ENCODE measurements around the gene MS4A6E.
"Not testable (repeated sequence)": the region's sequence is repeated elsewhere in the genome, so short reads cannot be mapped to it uniquely, and the experiment has no call there.

Gene MS4A6E

DNA sequence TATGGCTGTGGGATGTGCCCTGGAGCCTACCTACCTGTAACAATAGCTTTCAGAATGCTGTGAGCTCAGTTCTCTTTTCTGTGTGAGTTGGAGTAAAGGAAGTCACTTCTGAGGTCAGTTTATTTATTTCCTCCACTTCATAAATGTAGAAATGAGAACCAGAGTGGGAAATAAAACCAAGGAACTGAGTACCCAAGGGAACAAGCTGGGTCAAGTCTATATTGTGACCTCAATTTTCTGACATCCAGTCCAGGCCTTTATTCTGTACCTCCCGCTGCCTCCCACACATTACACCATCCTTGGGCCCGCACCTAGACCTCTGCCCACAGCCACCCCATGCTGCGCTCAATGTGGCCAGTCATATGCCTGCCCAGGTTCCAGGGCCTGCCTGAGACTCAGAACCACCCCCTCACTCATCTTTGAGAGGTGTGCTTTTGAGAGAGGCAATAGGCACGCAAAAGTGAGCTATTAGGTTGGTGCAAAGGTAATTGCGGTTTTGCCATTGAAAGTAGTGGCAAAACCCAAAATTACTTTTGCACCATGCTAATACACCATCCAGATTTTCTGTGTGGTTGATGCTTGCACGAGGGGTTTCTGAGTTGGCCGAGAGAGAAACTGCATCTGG, 9.8 kb downstream of the MS4A6E start:
- DNase-seq (ENCODE audit: low spot score), result no peak

- DNase-seq (ENCODE audit: low spot score), result no peak
Measured at GRCh38 chr11:60338053-60338452, 11.0 kb downstream of the MS4A6E start.

DNA sequence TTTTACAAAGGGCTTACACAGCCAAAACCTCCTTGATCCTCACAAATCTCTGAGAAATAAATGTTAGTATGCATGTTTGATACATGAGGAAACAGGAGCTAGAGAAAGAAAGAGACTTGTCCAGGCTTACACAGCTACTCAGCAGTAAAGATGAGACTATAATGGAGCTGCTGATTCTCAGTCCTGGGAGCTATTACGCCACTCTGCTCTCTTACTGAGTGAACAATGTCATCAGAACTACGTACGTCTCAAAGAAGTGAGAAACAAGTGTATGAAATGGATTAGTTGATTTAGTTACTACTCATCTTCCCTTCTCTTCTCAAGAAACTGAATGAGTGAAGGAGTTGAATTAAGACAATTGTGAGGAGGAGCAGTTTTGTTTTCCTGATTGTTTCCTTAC, 12.3 kb downstream of the MS4A6E start:
- no peak for DNase-seq (ENCODE audit: low spot score)

DNA sequence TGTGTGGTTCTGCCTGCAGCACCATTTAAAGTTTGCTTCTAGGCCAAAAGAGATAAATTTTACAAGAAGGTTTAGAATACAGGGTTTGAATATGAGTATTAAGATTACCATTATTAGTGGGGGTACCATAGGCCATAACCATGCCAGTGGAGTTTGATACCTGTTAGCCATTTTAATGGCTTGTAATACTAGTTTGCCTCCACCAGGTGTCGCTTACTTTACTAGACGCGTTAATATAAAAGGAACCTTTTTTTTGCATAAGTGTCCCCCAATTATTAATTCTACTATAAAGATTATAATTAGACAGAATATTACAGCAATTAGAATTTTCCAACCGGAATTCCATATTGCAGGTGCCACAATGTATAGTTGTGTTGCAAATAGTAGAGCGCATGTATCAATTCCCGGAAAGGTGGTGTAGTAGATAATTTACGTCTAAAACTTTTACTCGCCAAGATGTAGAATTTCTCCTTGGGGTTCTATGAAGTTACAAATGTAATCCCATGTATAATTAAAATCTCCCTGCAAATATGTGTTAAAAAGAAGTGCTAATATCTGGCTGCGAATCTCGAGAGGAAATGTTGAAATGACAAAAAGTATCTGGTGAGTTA, 16.1 kb downstream of the MS4A6E start:
- no peak for DNase-seq (ENCODE audit: low spot score)

- no peak for DNase-seq (ENCODE audit: low spot score)
Measured at GRCh38 chr11:60344146-60344545, 17.1 kb downstream of the MS4A6E start.

DNA sequence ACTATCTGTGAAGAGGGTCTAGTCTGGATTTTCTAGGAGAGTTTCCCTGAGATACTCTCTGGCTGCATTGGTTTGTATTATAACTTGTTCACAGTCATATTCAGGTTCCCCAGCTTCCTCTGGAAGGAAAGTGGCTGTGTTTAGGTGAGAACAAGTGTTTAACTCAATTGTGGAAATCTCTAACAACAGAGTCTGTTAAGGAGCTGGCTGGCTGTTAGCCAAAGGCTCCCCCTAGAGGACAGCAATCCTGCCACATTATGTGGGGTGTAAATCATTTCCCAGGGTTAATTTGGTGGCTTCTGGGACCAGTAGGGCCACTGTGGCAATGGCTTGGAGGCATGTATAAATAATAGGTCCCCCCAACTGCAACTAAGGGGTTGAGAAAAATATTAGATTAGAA, 18.4 kb downstream of the MS4A6E start:
- no peak for DNase-seq (ENCODE audit: low spot score)

GRCh38 chr11:60347084-60347797, 20.2 kb downstream of the MS4A6E start:
- no peak for DNase-seq (ENCODE audit: low spot score)

DNA sequence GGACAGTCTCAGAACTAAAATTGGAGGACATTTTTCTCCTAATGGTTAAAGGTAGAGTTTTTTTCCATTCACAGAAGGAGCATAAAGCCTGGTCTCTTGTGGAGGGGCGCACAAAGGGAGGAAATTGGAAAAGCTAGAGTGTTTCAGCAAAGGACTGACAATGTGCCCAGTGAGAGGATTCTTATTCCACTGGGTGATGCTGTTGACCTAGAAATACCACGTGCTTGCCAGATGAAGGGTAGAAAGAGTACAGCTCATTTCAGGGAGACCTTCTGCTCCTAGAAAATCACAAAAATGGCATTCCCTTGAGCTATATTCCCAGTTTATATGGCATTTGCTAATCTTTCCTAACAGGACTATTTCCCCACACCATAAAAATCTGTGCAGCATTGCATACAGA, 21.1 kb downstream of the MS4A6E start:
- DNase-seq (ENCODE audit: low spot score), result no peak

DNA sequence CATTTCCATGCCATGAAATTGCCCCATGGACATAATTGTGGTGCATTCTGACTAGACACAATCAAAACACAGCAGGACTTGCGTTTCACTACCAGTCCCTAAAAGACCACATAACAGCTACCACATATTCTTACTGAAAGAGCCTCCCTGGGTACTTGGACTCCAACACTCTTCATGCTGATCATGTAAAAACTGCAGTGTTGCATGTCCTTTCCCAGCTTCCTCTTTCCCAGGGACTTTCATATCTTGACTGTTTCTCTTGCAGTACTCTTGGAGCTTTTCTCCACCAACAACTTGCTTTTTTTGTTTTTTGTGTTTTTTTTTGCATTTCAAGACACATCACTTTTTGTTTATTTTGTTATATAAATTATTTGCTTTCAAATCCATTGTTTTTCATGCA, 22.9 kb downstream of the MS4A6E start:
- DNase-seq (ENCODE audit: low spot score), result peak; percentile 59

DNA sequence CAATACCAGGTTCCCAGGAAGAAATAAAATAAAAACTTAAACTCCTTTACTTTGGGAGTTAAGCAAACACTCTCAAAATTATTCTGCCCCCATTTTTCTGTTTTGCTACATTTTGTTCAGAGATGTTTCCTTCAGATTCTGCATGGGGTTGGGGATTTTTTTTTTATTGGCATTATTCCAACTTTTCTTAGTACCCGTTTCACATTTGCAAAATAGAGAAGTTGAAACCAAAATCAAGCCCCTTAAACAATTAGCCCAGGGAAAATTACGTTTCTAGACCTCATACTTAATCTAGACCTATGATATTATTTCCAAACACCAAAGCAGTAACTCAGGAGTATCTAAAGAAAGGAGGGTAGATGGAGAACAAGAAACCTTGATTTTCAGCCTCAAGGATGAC, 30.7 kb downstream of the MS4A6E start:
- no peak for DNase-seq (ENCODE audit: low spot score)

GRCh38 chr11:60360621-60361020, 33.6 kb downstream of the MS4A6E start:
- DNase-seq (ENCODE audit: low spot score), result no peak

GRCh38 chr11:60362241-60362640, 35.2 kb downstream of the MS4A6E start:
- DNase-seq (ENCODE audit: low spot score), result no peak

GRCh38 chr11:60363542-60364470, 36.8 kb downstream of the MS4A6E start:
- DNase-seq (ENCODE audit: low spot score), result peak; percentile 87

DNA sequence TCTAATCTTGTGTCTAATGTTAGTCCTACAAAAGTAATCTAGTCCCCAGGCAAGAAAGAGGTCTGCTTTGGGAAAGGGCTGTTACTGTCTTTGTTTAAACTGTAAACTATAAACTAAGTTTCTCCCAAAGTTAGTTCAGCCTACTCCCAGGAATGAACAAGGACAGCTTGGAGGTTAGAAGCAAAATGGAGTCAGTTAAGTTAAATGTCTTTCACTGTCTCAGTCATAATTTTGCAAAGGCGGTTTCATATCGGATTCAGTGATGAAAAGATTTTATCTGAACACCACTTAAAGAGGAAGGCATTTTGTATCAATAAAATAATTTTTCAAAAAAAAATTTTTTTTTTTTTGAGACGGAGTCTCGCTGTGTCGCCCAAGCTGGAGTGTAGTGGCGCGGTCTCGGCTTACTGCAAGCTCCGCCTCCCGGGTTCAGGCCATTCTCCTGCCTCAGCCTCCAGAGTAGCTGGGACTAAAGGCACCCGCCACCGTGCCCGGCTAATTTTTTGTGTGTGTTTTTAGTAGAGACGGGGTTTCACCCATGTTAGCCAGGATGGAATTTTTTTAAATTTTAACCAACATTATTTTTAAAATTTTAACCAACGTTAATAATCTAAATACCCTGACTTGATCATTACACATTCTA, 39.3 kb downstream of the MS4A6E start:
- not testable (repeated sequence) for DNase-seq (ENCODE audit: low spot score)

DNA sequence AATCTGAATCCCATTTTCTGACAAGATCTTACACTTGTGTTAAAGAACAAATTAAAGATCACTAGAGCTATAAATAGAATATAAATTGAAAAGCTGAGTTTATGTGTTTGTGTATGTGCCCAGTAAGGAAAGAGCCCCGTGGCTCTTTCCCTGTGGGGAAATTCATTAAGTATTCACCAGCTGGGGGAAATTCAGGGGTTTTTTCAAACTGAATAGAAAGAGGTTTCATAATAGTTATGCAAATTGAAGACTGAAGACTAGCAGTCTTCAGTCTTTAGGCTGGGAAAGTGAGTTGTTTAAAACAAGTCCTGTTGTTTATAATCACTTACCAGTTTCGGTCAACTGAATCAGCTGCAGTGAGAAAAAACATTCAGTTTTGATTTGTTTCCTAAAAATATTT, 40.0 kb downstream of the MS4A6E start:
- no peak for DNase-seq (ENCODE audit: low spot score)

- no peak for DNase-seq (ENCODE audit: low spot score)
Measured at GRCh38 chr11:60367896-60368295, 40.8 kb downstream of the MS4A6E start.

DNA sequence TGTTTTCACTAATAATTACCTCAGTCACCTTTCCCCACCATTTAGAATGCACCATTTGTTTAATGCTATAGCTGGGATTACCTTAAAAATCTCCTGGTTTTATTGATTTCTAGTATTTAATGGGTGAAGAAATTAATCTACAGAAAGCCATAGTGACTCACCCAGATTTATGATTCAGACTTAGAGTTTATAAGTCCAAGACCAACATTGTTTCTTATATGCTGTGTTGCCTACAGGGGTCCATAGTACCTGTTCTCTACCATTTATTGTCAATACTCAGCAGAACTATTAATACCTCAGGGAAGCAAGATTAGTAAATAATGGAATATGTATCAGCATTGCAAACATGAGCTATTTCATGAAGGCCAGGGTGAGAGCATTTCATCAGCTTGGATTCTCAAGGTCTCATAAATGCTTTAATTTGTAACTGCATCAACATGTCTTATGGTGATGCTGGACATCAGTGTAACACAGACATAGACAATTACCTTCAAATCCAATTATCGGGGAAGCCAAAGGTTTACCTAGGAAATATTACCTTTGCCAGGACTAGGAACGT, 43.3 kb downstream of the MS4A6E start:
- no peak for DNase-seq (ENCODE audit: low spot score)

GRCh38 chr11:60370811-60371298, 43.8 kb downstream of the MS4A6E start:
- no peak for DNase-seq (ENCODE audit: low spot score)

DNA sequence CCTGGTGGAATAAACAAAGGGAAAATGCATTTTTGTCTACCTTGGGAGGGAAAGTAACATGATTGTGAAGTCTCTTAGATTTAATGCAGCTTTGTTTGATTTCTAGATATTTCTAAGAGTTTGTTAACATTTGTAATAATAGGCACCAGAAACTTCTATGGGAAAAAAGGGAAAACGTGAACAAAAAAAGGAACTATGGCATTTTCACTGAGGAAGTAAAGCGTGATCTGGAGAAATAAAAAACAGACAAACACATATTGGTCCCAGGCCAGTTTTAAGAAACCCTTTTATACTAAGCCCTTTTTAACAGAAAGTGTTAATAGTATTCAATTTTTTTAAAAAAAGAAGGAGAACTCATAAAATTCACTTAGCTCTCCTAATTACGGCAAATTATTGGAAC, 44.3 kb downstream of the MS4A6E start:
- no peak for DNase-seq (ENCODE audit: low spot score)

- no peak for DNase-seq (ENCODE audit: low spot score)
Measured at GRCh38 chr11:60371854-60372253, 44.8 kb downstream of the MS4A6E start.

- no peak for DNase-seq (ENCODE audit: low spot score)
Measured at GRCh38 chr11:60372767-60373166, 45.7 kb downstream of the MS4A6E start.
